GM12874 (cell line): ENCODE data around the gene TCEA2.

Experiments used
- CTCF ChIP-seq: IDR thresholded peaks from 2 replicates; pipeline ENCODE4 v1.5.1; 2011; ENCODE audit warnings: low read depth, mild to moderate bottlenecking, control low read depth, low read length, moderate library complexity; ENCODE audit not compliant: insufficient read depth

Gene TCEA2

GRCh38 chr20:64079273-64080012 lies 16.4 kb downstream of the TCEA2 start, which contains the start of gene RGS19:
Gene RGS19 (minus strand): TSS chr20:64079518. CDS start chr20:64076886, 2,632 bp downstream.
- no peak for TF ChIP-seq CTCF

DNA sequence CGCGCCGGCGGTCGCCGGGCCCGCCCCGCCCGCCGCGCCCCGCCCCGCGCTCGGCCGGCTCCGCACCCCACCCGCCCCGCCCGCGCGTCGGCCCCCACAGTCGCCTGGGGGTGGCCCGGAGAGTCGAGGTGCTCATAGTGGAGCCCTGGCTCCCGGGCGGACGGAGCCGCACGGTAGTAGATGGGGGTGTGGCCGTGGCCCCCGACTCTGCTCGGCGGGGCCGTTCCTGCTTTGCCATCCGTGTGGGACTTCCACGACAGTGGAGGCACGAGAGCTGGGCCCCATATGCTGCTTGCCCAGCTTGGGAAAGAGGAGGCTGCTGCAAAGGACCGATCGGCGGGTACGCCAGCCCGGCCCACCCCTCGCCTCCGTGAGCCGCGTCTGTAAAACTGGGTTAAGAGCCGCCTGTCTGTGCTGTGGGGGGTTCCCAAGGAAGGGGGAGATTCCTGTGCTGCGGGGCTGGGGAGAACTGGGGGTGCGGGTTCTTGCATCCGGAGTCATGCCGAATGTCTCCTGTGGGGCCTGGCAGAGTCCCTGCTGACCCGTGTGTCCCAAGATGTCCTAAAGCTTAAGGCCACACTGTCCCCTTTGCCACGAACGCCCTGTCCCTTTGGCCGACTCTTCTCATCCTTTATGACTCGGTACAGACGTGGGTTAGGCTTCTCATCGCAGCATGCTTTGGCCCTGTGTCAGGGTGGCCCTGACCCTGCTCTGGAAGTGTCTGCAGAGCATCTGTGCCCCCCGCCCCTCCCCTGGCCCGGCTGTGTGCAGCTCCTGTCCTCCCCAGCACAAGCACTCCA lies 17.2 kb downstream of the TCEA2 start, which contains the start of gene OPRL1:
OPRL1 (plus strand) TSS at position 70 of the 800 bp plus-strand sequence. CDS start 12,639 bp downstream, outside the sequence.
- no peak for TF ChIP-seq CTCF

DNA sequence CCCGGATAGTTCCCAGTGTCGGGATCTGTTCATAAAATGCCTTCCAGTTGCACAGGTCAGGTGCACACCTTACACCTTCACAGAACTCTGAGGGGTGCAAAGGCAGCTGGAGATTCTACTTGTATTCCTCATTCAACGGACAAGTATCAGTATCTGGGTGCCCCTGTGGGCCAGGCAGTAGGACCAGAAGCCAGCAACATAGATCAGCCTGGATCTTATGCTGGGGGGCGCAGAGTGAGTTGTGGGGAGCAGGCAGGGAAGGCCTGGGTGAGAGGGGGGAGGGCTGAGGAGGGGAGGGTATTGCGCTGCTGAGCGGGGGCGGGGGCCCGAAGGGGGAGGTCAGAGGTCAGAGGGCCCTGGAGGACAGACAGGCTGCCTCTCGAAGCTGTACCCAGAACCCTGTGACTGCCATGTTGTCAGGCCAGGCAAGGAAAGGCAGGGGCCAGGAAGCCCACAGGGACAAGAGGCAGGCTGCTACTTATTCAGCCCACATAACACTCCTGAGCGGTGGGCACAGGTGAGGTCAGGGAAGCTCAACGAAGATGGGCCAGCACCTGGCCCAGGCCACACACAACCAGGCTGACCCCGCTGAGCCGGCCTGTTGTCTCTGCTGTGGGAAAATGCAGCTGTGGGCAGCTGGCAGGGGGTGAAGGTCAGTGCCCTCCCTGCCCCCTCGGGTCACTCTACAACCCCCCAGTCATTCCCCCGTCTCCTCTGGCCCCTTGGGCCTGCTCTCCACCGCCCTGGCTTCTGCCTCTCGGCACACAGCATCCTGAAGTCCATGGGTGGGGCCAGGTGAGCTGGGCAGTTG lies 18.0 kb downstream of the TCEA2 start:
- no peak for TF ChIP-seq CTCF

DNA sequence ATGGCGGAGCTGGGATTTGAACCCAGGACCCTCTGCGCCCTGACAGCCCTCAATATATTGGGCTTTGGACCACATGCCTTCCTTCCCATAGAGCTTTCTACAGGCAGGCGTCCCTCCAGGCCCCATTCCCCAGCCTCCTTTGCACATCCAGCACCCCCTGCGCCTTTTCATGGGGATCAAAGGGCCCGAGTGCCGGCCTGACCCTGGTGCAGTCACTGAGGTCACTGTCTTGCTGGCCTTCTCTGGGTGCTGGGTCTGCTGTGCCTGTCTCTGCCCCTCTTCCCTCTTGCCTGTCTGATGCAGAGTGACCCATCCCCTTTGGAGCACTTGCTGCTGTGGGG lies 18.6 kb downstream of the TCEA2 start:
- TF ChIP-seq CTCF = no peak

GRCh38 chr20:64082126-64082731 lies 19.2 kb downstream of the TCEA2 start:
- TF ChIP-seq CTCF = no peak

DNA sequence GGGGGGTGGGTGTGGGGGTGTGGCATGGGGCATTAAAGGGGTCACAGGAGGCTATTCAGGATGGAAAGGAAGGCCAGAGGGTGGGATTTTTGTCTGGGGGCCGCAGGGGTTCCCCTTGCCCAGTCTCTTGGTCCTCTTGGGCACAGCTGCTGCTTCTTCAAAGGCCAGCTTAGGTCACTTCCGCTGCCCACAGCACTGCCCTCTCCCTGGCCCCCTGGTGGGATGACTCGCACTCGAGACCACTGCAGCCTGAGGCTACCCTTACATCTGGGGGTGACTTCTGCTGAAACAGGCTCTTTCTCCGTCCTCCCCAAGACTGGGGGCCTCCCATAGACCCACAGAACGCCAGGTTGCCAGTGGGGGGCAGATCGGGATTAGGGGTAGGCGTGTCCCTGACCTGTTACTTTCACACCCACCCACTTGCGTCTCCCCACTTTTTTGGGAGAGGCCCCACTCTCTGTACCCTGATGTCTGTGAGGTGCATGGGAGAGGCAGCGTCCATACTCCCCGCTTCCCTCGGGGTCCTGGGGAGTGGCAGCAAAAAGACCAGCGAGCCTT lies 19.9 kb downstream of the TCEA2 start:
- no peak for TF ChIP-seq CTCF
